ENCODE measurements around the gene TEX2. TPM values are rescaled to one million over a fixed set of nuclear protein-coding genes. Genes with fewer than 3 reads are reported as not detected.

The TEX2 gene
- total and polyA plus RNA-seq, 2 of the 13 experiments (the other 11 are each of a cell fraction or from before 2014, with no cell fraction given) = 21.4 to 37.7 TPM

DNA sequence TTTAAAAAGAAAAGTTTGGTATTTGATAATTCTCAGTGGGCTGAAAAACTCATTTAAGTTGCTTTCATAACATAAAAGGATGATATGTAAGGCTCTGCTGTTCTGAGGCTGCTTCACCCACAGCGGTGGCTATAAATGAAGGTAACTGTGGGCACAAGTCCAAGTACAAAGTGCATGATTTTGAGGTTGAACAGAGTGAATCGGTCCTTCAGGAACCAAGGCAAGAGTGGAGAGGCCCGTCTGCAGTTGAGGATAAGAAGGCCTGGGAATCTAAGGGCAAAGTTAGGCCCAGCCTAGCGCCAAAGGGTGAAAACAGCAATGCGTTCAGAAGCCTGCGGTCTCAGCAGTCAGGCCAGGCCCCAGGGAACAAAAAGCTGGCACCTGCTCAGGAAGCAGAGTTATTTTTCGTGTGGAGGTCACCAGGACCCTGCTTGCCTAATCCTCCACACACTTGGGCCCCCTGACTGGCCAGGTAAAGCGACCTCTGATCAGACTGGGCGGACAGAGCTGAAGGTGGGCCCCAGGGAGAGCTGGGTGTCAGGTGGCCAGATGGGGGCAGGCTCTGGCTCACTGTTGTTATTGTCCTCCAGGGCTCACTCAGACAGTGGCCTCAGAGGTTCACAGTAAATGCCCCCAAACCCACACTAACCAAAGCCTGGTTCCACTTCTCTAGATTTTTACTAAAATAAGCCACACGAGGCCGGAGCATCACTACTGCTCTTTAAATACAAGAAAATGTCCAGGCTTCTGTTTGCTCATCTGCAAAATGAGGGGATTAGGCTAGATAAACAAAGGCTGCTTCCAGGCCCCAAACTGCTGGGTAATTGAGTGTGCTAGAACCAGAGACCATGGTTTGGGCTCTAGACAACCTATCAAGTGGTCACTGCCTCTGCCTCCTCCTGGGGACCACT, 46.5 kb downstream of the TEX2 start (continued):
- TF ChIP-seq, protein P1, sequence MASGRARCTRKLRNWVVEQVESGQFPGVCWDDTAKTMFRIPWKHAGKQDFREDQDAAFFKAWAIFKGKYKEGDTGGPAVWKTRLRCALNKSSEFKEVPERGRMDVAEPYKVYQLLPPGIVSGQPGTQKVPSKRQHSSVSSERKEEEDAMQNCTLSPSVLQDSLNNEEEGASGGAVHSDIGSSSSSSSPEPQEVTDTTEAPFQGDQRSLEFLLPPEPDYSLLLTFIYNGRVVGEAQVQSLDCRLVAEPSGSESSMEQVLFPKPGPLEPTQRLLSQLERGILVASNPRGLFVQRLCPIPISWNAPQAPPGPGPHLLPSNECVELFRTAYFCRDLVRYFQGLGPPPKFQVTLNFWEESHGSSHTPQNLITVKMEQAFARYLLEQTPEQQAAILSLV (CRISPR knock-in tag; IDR thresholded peaks at IDR 0.05; ENCODE audit: borderline replicate concordance) = no peak
- TF ChIP-seq TP53 (CRISPR knock-in tag; conservative IDR thresholded peaks at IDR 0.05) (no peak; the same call in none of the 2 replicates), HNF4G (IDR thresholded peaks at IDR 0.05; ENCODE audit: borderline replicate concordance, low read depth, low read length) (peak; percentile 97), HNF4G (CRISPR knock-in tag; IDR thresholded peaks at IDR 0.05; ENCODE audit: borderline replicate concordance, low read depth) (peak; percentile 97), ZNF30 (CRISPR knock-in tag; IDR thresholded peaks at IDR 0.05) (no peak), ZNF235 (CRISPR knock-in tag; IDR thresholded peaks at IDR 0.05; ENCODE audit: borderline replicate concordance) (peak; percentile 73), TSC22D2 (CRISPR knock-in tag; IDR thresholded peaks at IDR 0.05; ENCODE audit: borderline replicate concordance) (peak; percentile 47; the same call in 1 of the 2 replicates), MBNL3 (CRISPR knock-in tag; conservative IDR thresholded peaks at IDR 0.05) (no peak), IRF2 (CRISPR knock-in tag; IDR thresholded peaks at IDR 0.05) (peak; percentile 92), YY1 (IDR thresholded peaks at IDR 0.05; ENCODE audit: insufficient read depth, insufficient replicate concordance, low read depth, low read length) (peak; percentile 72), REPIN1 (CRISPR knock-in tag; IDR thresholded peaks at IDR 0.05; ENCODE audit: borderline replicate concordance, low read depth) (peak; percentile 98), MXI1 (IDR thresholded peaks at IDR 0.05; ENCODE audit: borderline replicate concordance, low read depth, low read length) (no peak), PITX1 (CRISPR knock-in tag; IDR thresholded peaks at IDR 0.05) (peak; percentile 99), MLLT10 (CRISPR knock-in tag; IDR thresholded peaks at IDR 0.05) (no peak), ZNF138 (CRISPR knock-in tag; IDR thresholded peaks at IDR 0.05; ENCODE audit: low read depth) (no peak), ZFP36L1 (CRISPR knock-in tag; IDR thresholded peaks at IDR 0.05) (no peak), IRX3 (CRISPR knock-in tag; IDR thresholded peaks at IDR 0.05; ENCODE audit: borderline replicate concordance, low read depth) (peak; percentile 48; the same call in 1 of the 2 replicates), ZNF850 (CRISPR knock-in tag; conservative IDR thresholded peaks at IDR 0.05) (no peak), SMAD9 (CRISPR knock-in tag; IDR thresholded peaks at IDR 0.05) (no peak), RBAK (CRISPR knock-in tag; IDR thresholded peaks at IDR 0.05) (no peak)
- TF ChIP-seq, protein P2, sequence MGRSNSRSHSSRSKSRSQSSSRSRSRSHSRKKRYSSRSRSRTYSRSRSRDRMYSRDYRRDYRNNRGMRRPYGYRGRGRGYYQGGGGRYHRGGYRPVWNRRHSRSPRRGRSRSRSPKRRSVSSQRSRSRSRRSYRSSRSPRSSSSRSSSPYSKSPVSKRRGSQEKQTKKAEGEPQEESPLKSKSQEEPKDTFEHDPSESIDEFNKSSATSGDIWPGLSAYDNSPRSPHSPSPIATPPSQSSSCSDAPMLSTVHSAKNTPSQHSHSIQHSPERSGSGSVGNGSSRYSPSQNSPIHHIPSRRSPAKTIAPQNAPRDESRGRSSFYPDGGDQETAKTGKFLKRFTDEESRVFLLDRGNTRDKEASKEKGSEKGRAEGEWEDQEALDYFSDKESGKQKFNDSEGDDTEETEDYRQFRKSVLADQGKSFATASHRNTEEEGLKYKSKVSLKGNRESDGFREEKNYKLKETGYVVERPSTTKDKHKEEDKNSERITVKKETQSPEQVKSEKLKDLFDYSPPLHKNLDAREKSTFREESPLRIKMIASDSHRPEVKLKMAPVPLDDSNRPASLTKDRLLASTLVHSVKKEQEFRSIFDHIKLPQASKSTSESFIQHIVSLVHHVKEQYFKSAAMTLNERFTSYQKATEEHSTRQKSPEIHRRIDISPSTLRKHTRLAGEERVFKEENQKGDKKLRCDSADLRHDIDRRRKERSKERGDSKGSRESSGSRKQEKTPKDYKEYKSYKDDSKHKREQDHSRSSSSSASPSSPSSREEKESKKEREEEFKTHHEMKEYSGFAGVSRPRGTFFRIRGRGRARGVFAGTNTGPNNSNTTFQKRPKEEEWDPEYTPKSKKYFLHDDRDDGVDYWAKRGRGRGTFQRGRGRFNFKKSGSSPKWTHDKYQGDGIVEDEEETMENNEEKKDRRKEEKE (IDR thresholded peaks at IDR 0.05) = no peak
- TF ChIP-seq, protein P3, sequence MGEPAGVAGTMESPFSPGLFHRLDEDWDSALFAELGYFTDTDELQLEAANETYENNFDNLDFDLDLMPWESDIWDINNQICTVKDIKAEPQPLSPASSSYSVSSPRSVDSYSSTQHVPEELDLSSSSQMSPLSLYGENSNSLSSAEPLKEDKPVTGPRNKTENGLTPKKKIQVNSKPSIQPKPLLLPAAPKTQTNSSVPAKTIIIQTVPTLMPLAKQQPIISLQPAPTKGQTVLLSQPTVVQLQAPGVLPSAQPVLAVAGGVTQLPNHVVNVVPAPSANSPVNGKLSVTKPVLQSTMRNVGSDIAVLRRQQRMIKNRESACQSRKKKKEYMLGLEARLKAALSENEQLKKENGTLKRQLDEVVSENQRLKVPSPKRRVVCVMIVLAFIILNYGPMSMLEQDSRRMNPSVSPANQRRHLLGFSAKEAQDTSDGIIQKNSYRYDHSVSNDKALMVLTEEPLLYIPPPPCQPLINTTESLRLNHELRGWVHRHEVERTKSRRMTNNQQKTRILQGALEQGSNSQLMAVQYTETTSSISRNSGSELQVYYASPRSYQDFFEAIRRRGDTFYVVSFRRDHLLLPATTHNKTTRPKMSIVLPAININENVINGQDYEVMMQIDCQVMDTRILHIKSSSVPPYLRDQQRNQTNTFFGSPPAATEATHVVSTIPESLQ (CRISPR knock-in tag; conservative IDR thresholded peaks at IDR 0.05) = 0 out of 2 replicates have a peak, but pooled peaks have one; percentile 63

Measured in HepG2 (cell line).